Thyroid gland (tissue), 4 donors: ENCODE data around the gene ZNF438.
A peak's percentile ranks its signal among the peaks of the same experiment; 100 is the strongest.

Experiments
- CTCF ChIP-seq, 6 experiments: fragments of 200-600 bp in 3 of 6; fragments of 450-650 bp in 3 of 6; sonication (generic) in 3 of 6; IDR thresholded peaks; one replicate each; pipeline ENCODE4 v1.5.1; 2016 to 2019; ENCODE audit warnings: antibody characterized with exemption in 6 of 6, mild to moderate bottlenecking in 2 of 6, inconsistent platforms in 1 of 6, moderate library complexity in 1 of 6
- POLR2A ChIP-seq, 2 donors: fragments of 450-650 bp; IDR thresholded peaks; one replicate each; pipeline ENCODE4 v1.6.1; 2017; ENCODE audit warnings: antibody characterized with exemption in 2 of 2, mild to moderate bottlenecking in 2 of 2, moderate library complexity in 1 of 2

GRCh38 chr10:31031558-31032257 lies at the start of gene ZNF438:
- TF ChIP-seq POLR2A (IDR thresholded peaks at IDR 0.05) (peak; percentile 4 to 93), CTCF (IDR thresholded peaks at IDR 0.05) (peak in 5 of 6 experiments; percentile 29 to 87 (median 69))
